Measurements from ENCODE around the gene DDHD1.

The DDHD1 gene

GRCh38 chr14:53055003-53055402 lies 98.1 kb downstream of the DDHD1 start:
- Histone ChIP-seq H3K4me3 (ENCODE audit: low read length) (no peak overlapping the region), H3K36me3 (ENCODE audit: control insufficient read depth, insufficient read depth, low read length) (no peaks in the 10 kb centered on the region), H3K9me3 (ENCODE audit: control insufficient read depth, insufficient read depth, low read length) (no peaks in the 10 kb centered on the region), H3K27ac (ENCODE audit: low read length) (no peak overlapping the region), H3K4me1 (ENCODE audit: control insufficient read depth, insufficient read depth, low read length) (no peaks in the 10 kb centered on the region), H3K27me3 (ENCODE audit: control insufficient read depth, insufficient read depth, low read length) (no peaks in the 10 kb centered on the region)
- no CpG with 5 or more reads among the region's 1 CpG for WGBS (ENCODE audit: insufficient coverage, insufficient read length)
- DNase-seq (ENCODE audit: low read depth, low spot score): peak; percentile 20

GRCh38 chr14:53054457-53054856 lies 98.7 kb downstream of the DDHD1 start:
- no peaks in the 10 kb centered on the region for H3K9me3 ChIP-seq (ENCODE audit: control insufficient read depth, insufficient read depth, low read length)
- H3K27ac ChIP-seq (ENCODE audit: low read length): no peak overlapping the region
- H3K36me3 ChIP-seq (ENCODE audit: control insufficient read depth, insufficient read depth, low read length): no peaks in the 10 kb centered on the region
- WGBS (ENCODE audit: insufficient coverage, insufficient read length): no CpG with 5 or more reads among the region's 2 CpGs
- H3K27me3 ChIP-seq (ENCODE audit: control insufficient read depth, insufficient read depth, low read length): no peaks in the 10 kb centered on the region
- DNase-seq (ENCODE audit: low read depth, low spot score): no peak
- H3K4me3 ChIP-seq (ENCODE audit: low read length): no peak overlapping the region
- H3K4me1 ChIP-seq (ENCODE audit: control insufficient read depth, insufficient read depth, low read length): no peaks in the 10 kb centered on the region

- Histone ChIP-seq H3K9me3 (ENCODE audit: control insufficient read depth, insufficient read depth, low read length) (no peaks in the 10 kb centered on the region), H3K27me3 (ENCODE audit: control insufficient read depth, insufficient read depth, low read length) (no peaks in the 10 kb centered on the region), H3K36me3 (ENCODE audit: control insufficient read depth, insufficient read depth, low read length) (no peaks in the 10 kb centered on the region; the same call in 1 of the 2 replicates), H3K4me1 (ENCODE audit: control insufficient read depth, insufficient read depth, low read length) (no peaks in the 10 kb centered on the region), H3K27ac (ENCODE audit: low read length) (no peak overlapping the region), H3K4me3 (ENCODE audit: low read length) (no peak overlapping the region)
- DNase-seq (ENCODE audit: low read depth, low spot score): no peak
- WGBS (ENCODE audit: insufficient coverage, insufficient read length): no CpG with 5 or more reads among the region's 2 CpGs
Measured at GRCh38 chr14:53048631-53049030, 104.5 kb downstream of the DDHD1 start.

- H3K4me3 ChIP-seq (ENCODE audit: low read length): no peak overlapping the region
- no peaks in the 10 kb centered on the region; the same call in 1 of the 2 replicates for H3K36me3 ChIP-seq (ENCODE audit: control insufficient read depth, insufficient read depth, low read length)
- no peaks in the 10 kb centered on the region for H3K4me1 ChIP-seq (ENCODE audit: control insufficient read depth, insufficient read depth, low read length)
- no CpG with 5 or more reads among the region's 5 CpGs for WGBS (ENCODE audit: insufficient coverage, insufficient read length)
- H3K27me3 ChIP-seq (ENCODE audit: control insufficient read depth, insufficient read depth, low read length): no peaks in the 10 kb centered on the region
- H3K27ac ChIP-seq (ENCODE audit: low read length): no peak overlapping the region
- no peaks in the 10 kb centered on the region for H3K9me3 ChIP-seq (ENCODE audit: control insufficient read depth, insufficient read depth, low read length)
- no peak for DNase-seq (ENCODE audit: low read depth, low spot score)
Measured at GRCh38 chr14:53047307-53048069, 105.6 kb downstream of the DDHD1 start.

- H3K9me3 ChIP-seq (ENCODE audit: control insufficient read depth, insufficient read depth, low read length): no peaks in the 10 kb centered on the region
- no CpG with 5 or more reads among the region's 2 CpGs for WGBS (ENCODE audit: insufficient coverage, insufficient read length)
- no peak overlapping the region for H3K4me3 ChIP-seq (ENCODE audit: low read length)
- H3K4me1 ChIP-seq (ENCODE audit: control insufficient read depth, insufficient read depth, low read length): no peaks in the 10 kb centered on the region
- H3K27me3 ChIP-seq (ENCODE audit: control insufficient read depth, insufficient read depth, low read length): no peaks in the 10 kb centered on the region
- no peaks in the 10 kb centered on the region; the same call in 1 of the 2 replicates for H3K36me3 ChIP-seq (ENCODE audit: control insufficient read depth, insufficient read depth, low read length)
- no peak for DNase-seq (ENCODE audit: low read depth, low spot score)
- H3K27ac ChIP-seq (ENCODE audit: low read length): no peak overlapping the region
Measured at GRCh38 chr14:53044486-53044885, 108.6 kb downstream of the DDHD1 start.

GRCh38 chr14:53043027-53043581 lies 110.0 kb downstream of the DDHD1 start:
- H3K27me3 ChIP-seq (ENCODE audit: control insufficient read depth, insufficient read depth, low read length): no peaks in the 10 kb centered on the region
- DNase-seq (ENCODE audit: low read depth, low spot score): no peak
- no peak overlapping the region for H3K4me3 ChIP-seq (ENCODE audit: low read length)
- WGBS (ENCODE audit: insufficient coverage, insufficient read length): no CpG with 5 or more reads among the region's 7 CpGs
- H3K36me3 ChIP-seq (ENCODE audit: control insufficient read depth, insufficient read depth, low read length): no peaks in the 10 kb centered on the region; the same call in 1 of the 2 replicates
- H3K27ac ChIP-seq (ENCODE audit: low read length): no peak overlapping the region
- H3K9me3 ChIP-seq (ENCODE audit: control insufficient read depth, insufficient read depth, low read length): no peaks in the 10 kb centered on the region
- no peaks in the 10 kb centered on the region for H3K4me1 ChIP-seq (ENCODE audit: control insufficient read depth, insufficient read depth, low read length)

- H3K4me1 ChIP-seq (ENCODE audit: control insufficient read depth, insufficient read depth, low read length): no peaks in the 10 kb centered on the region
- no peaks in the 10 kb centered on the region for H3K27me3 ChIP-seq (ENCODE audit: control insufficient read depth, insufficient read depth, low read length)
- no peak for DNase-seq (ENCODE audit: low read depth, low spot score)
- H3K36me3 ChIP-seq (ENCODE audit: control insufficient read depth, insufficient read depth, low read length): no peaks in the 10 kb centered on the region; the same call in 1 of the 2 replicates
- no peak overlapping the region for H3K27ac ChIP-seq (ENCODE audit: low read length)
- WGBS (ENCODE audit: insufficient coverage, insufficient read length): no CpG with 5 or more reads among the region's 4 CpGs
- no peaks in the 10 kb centered on the region for H3K9me3 ChIP-seq (ENCODE audit: control insufficient read depth, insufficient read depth, low read length)
- H3K4me3 ChIP-seq (ENCODE audit: low read length): no peak overlapping the region
Measured at GRCh38 chr14:53042480-53042879, 110.6 kb downstream of the DDHD1 start.

GRCh38 chr14:53041067-53041466 lies 112.1 kb downstream of the DDHD1 start:
- Histone ChIP-seq H3K27ac (ENCODE audit: low read length) (no peak overlapping the region), H3K4me1 (ENCODE audit: control insufficient read depth, insufficient read depth, low read length) (no peaks in the 10 kb centered on the region), H3K9me3 (ENCODE audit: control insufficient read depth, insufficient read depth, low read length) (no peaks in the 10 kb centered on the region), H3K27me3 (ENCODE audit: control insufficient read depth, insufficient read depth, low read length) (no peaks in the 10 kb centered on the region), H3K4me3 (ENCODE audit: low read length) (no peak overlapping the region), H3K36me3 (ENCODE audit: control insufficient read depth, insufficient read depth, low read length) (no peaks in the 10 kb centered on the region; the same call in 1 of the 2 replicates)
- DNase-seq (ENCODE audit: low read depth, low spot score): no peak
- no CpG with 5 or more reads among the region's 2 CpGs for WGBS (ENCODE audit: insufficient coverage, insufficient read length)

GRCh38 chr14:53038629-53039028 lies 114.5 kb downstream of the DDHD1 start:
- WGBS (ENCODE audit: insufficient coverage, insufficient read length): no CpG with 5 or more reads among the region's 3 CpGs
- DNase-seq (ENCODE audit: low read depth, low spot score): no peak
- Histone ChIP-seq H3K27me3 (ENCODE audit: control insufficient read depth, insufficient read depth, low read length) (no peaks in the 10 kb centered on the region), H3K4me1 (ENCODE audit: control insufficient read depth, insufficient read depth, low read length) (no peaks in the 10 kb centered on the region), H3K9me3 (ENCODE audit: control insufficient read depth, insufficient read depth, low read length) (no peaks in the 10 kb centered on the region), H3K36me3 (ENCODE audit: control insufficient read depth, insufficient read depth, low read length) (no peaks in the 10 kb centered on the region), H3K27ac (ENCODE audit: low read length) (no peak overlapping the region), H3K4me3 (ENCODE audit: low read length) (no peak overlapping the region)

GRCh38 chr14:53037016-53037415 lies 116.1 kb downstream of the DDHD1 start:
- no peak for DNase-seq (ENCODE audit: low read depth, low spot score)
- no peak overlapping the region for H3K27ac ChIP-seq (ENCODE audit: low read length)
- H3K4me1 ChIP-seq (ENCODE audit: control insufficient read depth, insufficient read depth, low read length): no peaks in the 10 kb centered on the region
- H3K9me3 ChIP-seq (ENCODE audit: control insufficient read depth, insufficient read depth, low read length): no peaks in the 10 kb centered on the region
- no peaks in the 10 kb centered on the region for H3K36me3 ChIP-seq (ENCODE audit: control insufficient read depth, insufficient read depth, low read length)
- H3K4me3 ChIP-seq (ENCODE audit: low read length): no peak overlapping the region
- no peaks in the 10 kb centered on the region for H3K27me3 ChIP-seq (ENCODE audit: control insufficient read depth, insufficient read depth, low read length)
- no CpG with 5 or more reads among the region's 1 CpG for WGBS (ENCODE audit: insufficient coverage, insufficient read length)

Data from iPS DF 6.9 (cell line).